PFSK-1 (cell line): ENCODE results near the gene PHLDB1. TPM values are rescaled to one million over a fixed set of nuclear protein-coding genes. Genes with fewer than 3 reads are reported as not detected.
A peak's percentile ranks its signal among the peaks of the same experiment; 100 is the strongest.

Source experiments
- FOXP2 ChIP-seq: optimal IDR thresholded peaks from 2 replicates; pipeline ENCODE3; 2011; ENCODE audit warnings: borderline replicate concordance, control low read depth, inconsistent platforms; ENCODE audit not compliant: insufficient read depth; ENCODE audit errors: extremely low read length, extremely low read depth
- POLR2AphosphoS5 ChIP-seq: IDR thresholded peaks from 2 replicates; pipeline ENCODE4 v1.6.1; 2012; ENCODE audit warnings: low read depth, mild to moderate bottlenecking, control low read depth, low read length, moderate library complexity
- SIN3A ChIP-seq: IDR thresholded peaks from 2 replicates; pipeline ENCODE4 v1.6.1; 2012; ENCODE audit warnings: mild to moderate bottlenecking, low read length, moderate library complexity, borderline replicate concordance; ENCODE audit not compliant: insufficient read depth
- TAF1 ChIP-seq: IDR thresholded peaks from 2 replicates; pipeline ENCODE4 v1.6.1; 2012; ENCODE audit warnings: low read length, control low read depth, borderline replicate concordance; ENCODE audit not compliant: insufficient read depth
- polyA plus RNA-seq: library from polyadenylated mRNA; unstranded; fragments of >200 nt; gene quantifications from one replicate; pipeline ENCODE4 v1.2.1, GENCODE V29; 2012; ENCODE audit warnings: low read depth, missing spikeins; ENCODE audit not compliant: insufficient read length
- TF ChIP-seq, protein P1 (sequence below), 2 experiments: IDR thresholded peaks; 2 replicates each; pipeline versions ENCODE4 v1.6.1 to v1.8.0; 2011 to 2012; ENCODE audit warnings: low read depth in 2 of 2, low read length in 2 of 2, control low read depth in 1 of 2, inconsistent platforms in 1 of 2, mild to moderate bottlenecking in 1 of 2, moderate library complexity in 1 of 2; ENCODE audit not compliant: insufficient read depth in 1 of 2

Gene PHLDB1
- polyA plus RNA-seq: 67.9 TPM

- peak; percentile 51; the same call in 1 of the 2 replicates for TF ChIP-seq TAF1
- peak; percentile 61; the same call in 1 of the 2 replicates for TF ChIP-seq POLR2AphosphoS5
- no peak for TF ChIP-seq SIN3A
Observed at GRCh38 chr11:118607401-118608359, at the start of gene PHLDB1. Gene PHLDB1, plus strand, starts transcription at chr11:118607615. Its CDS starts 6,222 bp downstream, at chr11:118613837.

DNA sequence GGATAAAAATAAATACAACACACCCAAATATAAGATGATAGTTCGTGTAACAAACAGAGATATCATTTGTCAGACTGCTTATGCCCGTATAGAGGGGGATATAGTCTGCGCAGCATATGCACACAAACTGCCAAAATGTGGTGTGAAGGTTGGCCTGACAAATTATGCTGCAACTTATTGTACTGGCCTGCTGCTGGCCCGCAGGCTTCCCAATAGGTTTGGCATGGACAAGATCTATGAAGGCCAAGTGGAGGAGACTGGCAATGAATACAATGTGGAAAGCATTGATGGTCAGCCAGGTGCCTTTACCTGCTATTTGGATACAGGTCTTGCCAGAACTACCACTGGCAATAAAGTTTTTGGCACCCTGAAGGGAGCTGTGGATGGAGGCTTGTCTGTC lies 46.6 kb upstream of the PHLDB1 start:
- TF ChIP-seq FOXP2 (no peak), TAF1 (no peak), POLR2AphosphoS5 (no peak), SIN3A (no peak)
- TF ChIP-seq, protein P1, sequence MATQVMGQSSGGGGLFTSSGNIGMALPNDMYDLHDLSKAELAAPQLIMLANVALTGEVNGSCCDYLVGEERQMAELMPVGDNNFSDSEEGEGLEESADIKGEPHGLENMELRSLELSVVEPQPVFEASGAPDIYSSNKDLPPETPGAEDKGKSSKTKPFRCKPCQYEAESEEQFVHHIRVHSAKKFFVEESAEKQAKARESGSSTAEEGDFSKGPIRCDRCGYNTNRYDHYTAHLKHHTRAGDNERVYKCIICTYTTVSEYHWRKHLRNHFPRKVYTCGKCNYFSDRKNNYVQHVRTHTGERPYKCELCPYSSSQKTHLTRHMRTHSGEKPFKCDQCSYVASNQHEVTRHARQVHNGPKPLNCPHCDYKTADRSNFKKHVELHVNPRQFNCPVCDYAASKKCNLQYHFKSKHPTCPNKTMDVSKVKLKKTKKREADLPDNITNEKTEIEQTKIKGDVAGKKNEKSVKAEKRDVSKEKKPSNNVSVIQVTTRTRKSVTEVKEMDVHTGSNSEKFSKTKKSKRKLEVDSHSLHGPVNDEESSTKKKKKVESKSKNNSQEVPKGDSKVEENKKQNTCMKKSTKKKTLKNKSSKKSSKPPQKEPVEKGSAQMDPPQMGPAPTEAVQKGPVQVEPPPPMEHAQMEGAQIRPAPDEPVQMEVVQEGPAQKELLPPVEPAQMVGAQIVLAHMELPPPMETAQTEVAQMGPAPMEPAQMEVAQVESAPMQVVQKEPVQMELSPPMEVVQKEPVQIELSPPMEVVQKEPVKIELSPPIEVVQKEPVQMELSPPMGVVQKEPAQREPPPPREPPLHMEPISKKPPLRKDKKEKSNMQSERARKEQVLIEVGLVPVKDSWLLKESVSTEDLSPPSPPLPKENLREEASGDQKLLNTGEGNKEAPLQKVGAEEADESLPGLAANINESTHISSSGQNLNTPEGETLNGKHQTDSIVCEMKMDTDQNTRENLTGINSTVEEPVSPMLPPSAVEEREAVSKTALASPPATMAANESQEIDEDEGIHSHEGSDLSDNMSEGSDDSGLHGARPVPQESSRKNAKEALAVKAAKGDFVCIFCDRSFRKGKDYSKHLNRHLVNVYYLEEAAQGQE (IDR thresholded peaks at IDR 0.05; ENCODE audit: insufficient read depth in 1 of 2, low read depth in 2 of 2, low read length in 2 of 2): no peak

GRCh38 chr11:118565051-118565450 lies 42.4 kb upstream of the PHLDB1 start:
- TF ChIP-seq POLR2AphosphoS5 (no peak), FOXP2 (no peak)

GRCh38 chr11:118569670-118570069 lies 37.7 kb upstream of the PHLDB1 start:
- no peak for TF ChIP-seq TAF1
- no peak for TF ChIP-seq FOXP2
- TF ChIP-seq POLR2AphosphoS5: no peak
- TF ChIP-seq SIN3A: no peak
- TF ChIP-seq, protein P1 (IDR thresholded peaks at IDR 0.05; ENCODE audit: insufficient read depth in 1 of 2, low read depth in 2 of 2, low read length in 2 of 2): no peak

- TF ChIP-seq, protein P1 (IDR thresholded peaks at IDR 0.05; ENCODE audit: insufficient read depth in 1 of 2, low read depth in 2 of 2, low read length in 2 of 2): no peak
- TF ChIP-seq FOXP2 (no peak), TAF1 (no peak)
Observed at GRCh38 chr11:118570787-118571186, 36.6 kb upstream of the PHLDB1 start.
